ENCODE results near the gene HNRNPH2. TPM values are rescaled to one million over a fixed set of nuclear protein-coding genes. Genes with fewer than 3 reads are reported as not detected.

HNRNPH2 gene
- total and polyA plus RNA-seq, 3 experiments from 2014 or later: 21.3 to 78.7 (median 22.0) TPM

DNA sequence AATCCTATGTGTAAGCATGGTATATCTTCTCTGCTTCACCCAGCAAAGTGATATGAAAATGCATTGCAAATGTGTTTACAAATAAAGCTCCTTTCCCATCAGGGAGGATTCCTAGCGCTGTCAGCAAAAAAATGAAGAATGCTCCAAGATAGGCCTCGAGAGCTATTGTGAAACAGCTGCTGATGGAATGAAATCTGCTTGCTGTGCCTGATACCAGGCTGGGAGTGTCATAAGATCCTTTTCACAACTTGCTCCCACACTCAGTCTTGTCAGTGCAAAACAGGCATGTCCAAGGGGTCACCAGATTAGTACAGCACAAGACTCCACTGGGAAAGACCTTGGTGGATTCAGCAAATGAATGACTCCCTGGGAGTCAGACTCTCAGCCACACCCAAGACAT is 34.1 kb downstream of the HNRNPH2 start:
- Histone ChIP-seq H3K27ac (ENCODE audit: low read depth, low read length) (no peak overlapping the region), H3K36me3 (ENCODE audit: insufficient read depth, low read length) (no peaks in the 10 kb centered on the region), H3K27me3 (ENCODE audit: insufficient read depth, low read length, poor library complexity, severe bottlenecking) (no peaks in the 10 kb centered on the region), H3K4me1 (ENCODE audit: insufficient read depth, low read length) (no peaks in the 10 kb centered on the region), H3K4me3 (ENCODE audit: low read length) (no peak overlapping the region), H3K9me3 (ENCODE audit: low read length) (no peaks in the 10 kb centered on the region)
- H3K9me3 Mint-ChIP-seq: peaks cover 0 to 2% (median 0%) of the 10 kb centered on the region in 5 donors
- DNase-seq: no peak
- POLR2A ChIA-PET: no interaction called here
- H3K36me3 Mint-ChIP-seq: peaks cover 8 to 53% (median 10%) of the 10 kb centered on the region in 3 donors
- H3K4me1 Mint-ChIP-seq: no peaks in the 10 kb centered on the region
- CTCF ChIA-PET: no interaction called here
- peaks cover 0 to 3% of the 10 kb centered on the region in 2 donors for H3K27me3 Mint-ChIP-seq
- no peak overlapping the region for H3K27ac Mint-ChIP-seq
- no peak overlapping the region for H3K4me3 Mint-ChIP-seq

DNA sequence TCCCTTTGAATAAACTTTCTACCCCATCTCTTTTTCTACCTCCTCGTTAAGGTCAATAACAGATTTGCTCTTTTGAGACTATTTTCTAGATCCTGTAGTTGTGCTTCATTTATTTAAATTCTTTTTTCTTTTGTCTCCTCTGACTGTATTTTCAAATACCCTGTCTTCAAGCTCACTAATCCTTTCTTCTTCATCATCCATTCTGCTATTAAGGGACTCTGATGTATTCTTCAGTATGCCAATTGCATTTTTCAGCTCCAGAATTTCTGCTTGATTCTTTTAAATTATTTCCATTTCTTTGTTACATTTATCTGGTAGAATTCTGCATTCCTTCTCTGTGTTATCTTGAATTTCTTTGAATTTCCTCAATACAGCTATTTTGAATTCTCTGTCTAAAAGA is 41.3 kb downstream of the HNRNPH2 start:
- no peak for DNase-seq

DNA sequence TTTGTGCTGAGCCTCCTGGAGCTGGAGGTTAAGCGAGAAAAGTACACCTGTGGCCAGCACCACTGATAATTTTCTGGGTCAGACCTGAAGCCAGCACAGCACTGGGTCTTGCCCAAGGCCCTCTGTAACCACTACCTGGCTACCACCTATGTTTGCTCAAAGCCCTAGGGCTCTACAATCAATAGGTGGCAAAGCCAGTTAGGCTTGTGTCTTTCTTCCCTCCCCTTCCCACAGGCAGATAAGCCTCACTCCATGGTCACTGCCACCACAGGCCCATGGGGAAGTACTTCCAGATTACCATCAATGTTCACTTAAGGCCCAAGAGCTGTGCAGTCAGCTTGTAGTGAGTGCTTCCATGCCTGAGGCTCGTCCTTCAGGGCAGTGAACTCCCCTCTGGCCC is 42.1 kb downstream of the HNRNPH2 start:
- H3K27me3 Mint-ChIP-seq: peaks cover 0 to 3% of the 10 kb centered on the region in 2 donors
- no peaks in the 10 kb centered on the region for H3K4me1 Mint-ChIP-seq
- Histone ChIP-seq H3K36me3 (ENCODE audit: insufficient read depth, low read length) (no peaks in the 10 kb centered on the region), H3K9me3 (ENCODE audit: low read length) (no peaks in the 10 kb centered on the region), H3K27me3 (ENCODE audit: insufficient read depth, low read length, poor library complexity, severe bottlenecking) (no peaks in the 10 kb centered on the region), H3K27ac (ENCODE audit: low read depth, low read length) (no peak overlapping the region), H3K4me1 (ENCODE audit: insufficient read depth, low read length) (no peaks in the 10 kb centered on the region), H3K4me3 (ENCODE audit: low read length) (no peak overlapping the region)
- H3K27ac Mint-ChIP-seq: no peak overlapping the region
- H3K4me3 Mint-ChIP-seq: no peak overlapping the region
- ChIA-PET CTCF (no interaction called here), POLR2A (no interaction called here)
- no peaks in the 10 kb centered on the region for H3K9me3 Mint-ChIP-seq
- DNase-seq: no peak
- H3K36me3 Mint-ChIP-seq: peaks cover 7 to 50% (median 12%) of the 10 kb centered on the region in 3 donors

More for the DNA sequence above, 41.3 kb downstream of the HNRNPH2 start:
- Histone ChIP-seq H3K4me1 (ENCODE audit: insufficient read depth, low read length) (no peaks in the 10 kb centered on the region), H3K36me3 (ENCODE audit: insufficient read depth, low read length) (no peaks in the 10 kb centered on the region), H3K4me3 (ENCODE audit: low read length) (no peak overlapping the region), H3K27ac (ENCODE audit: low read depth, low read length) (no peak overlapping the region), H3K9me3 (ENCODE audit: low read length) (no peaks in the 10 kb centered on the region), H3K27me3 (ENCODE audit: insufficient read depth, low read length, poor library complexity, severe bottlenecking) (no peaks in the 10 kb centered on the region)
- no peaks in the 10 kb centered on the region for H3K4me1 Mint-ChIP-seq
- H3K4me3 Mint-ChIP-seq: no peak overlapping the region
- no peaks in the 10 kb centered on the region for H3K9me3 Mint-ChIP-seq
- H3K27me3 Mint-ChIP-seq: peaks cover 0 to 3% of the 10 kb centered on the region in 2 donors
- H3K36me3 Mint-ChIP-seq: peaks cover 6 to 48% (median 12%) of the 10 kb centered on the region in 3 donors
- ChIA-PET POLR2A (no interaction called here), CTCF (no interaction called here)
- H3K27ac Mint-ChIP-seq: no peak overlapping the region

DNA sequence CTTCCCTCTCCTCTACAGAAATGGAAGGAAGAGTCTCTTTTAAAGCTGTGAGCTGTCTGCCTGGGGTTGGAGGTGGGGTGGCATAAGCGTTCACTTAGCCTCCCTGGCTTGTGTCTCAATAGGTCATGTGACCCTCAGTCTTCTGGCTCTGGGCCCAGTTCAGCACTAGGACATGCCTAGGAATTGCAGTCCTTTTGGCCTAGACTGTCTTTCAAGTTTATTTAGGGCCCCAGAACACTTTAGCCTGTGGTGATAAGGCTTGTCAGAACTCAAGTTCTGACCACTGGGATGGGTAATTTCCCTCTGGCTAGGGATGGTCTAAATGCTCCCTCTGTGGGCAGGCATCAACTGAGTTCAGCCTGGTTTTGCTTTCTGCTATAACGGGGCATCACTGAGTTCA is 42.9 kb downstream of the HNRNPH2 start:
- H3K4me3 Mint-ChIP-seq: no peak overlapping the region
- H3K36me3 ChIP-seq (ENCODE audit: insufficient read depth, low read length): no peaks in the 10 kb centered on the region
- POLR2A ChIA-PET: no interaction called here
- no peaks in the 10 kb centered on the region for H3K4me1 ChIP-seq (ENCODE audit: insufficient read depth, low read length)
- H3K27ac Mint-ChIP-seq: no peak overlapping the region
- H3K4me1 Mint-ChIP-seq: no peaks in the 10 kb centered on the region
- H3K36me3 Mint-ChIP-seq: peaks cover 7 to 49% (median 16%) of the 10 kb centered on the region in 3 donors
- peaks cover 0 to 3% of the 10 kb centered on the region in 2 donors for H3K27me3 Mint-ChIP-seq
- no peak for DNase-seq
- H3K9me3 Mint-ChIP-seq: no peaks in the 10 kb centered on the region
- H3K9me3 ChIP-seq (ENCODE audit: low read length): no peaks in the 10 kb centered on the region
- H3K27me3 ChIP-seq (ENCODE audit: insufficient read depth, low read length, poor library complexity, severe bottlenecking): no peaks in the 10 kb centered on the region
- CTCF ChIA-PET: no interaction called here
- no peak overlapping the region for H3K4me3 ChIP-seq (ENCODE audit: low read length)
- H3K27ac ChIP-seq (ENCODE audit: low read depth, low read length): no peak overlapping the region

DNA sequence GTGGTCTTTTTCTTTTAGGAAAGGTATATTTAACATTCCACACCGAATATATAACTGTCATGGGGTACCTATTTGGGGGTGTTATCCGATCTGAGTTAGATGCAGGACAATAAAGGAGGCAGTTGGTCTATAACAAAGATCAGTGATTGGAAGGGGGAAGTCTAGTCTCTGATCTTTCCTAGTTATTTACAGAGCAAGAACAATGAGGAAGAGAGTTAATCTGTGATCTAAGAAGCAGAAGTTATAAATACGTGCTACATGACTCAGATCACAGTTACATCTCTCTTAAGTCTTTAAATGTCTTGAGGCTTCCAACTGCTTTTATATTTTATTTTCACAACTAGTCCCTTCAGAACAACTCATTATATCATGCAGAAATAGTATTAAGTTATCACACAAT is 44.0 kb downstream of the HNRNPH2 start:
- H3K9me3 ChIP-seq (ENCODE audit: low read length): no peaks in the 10 kb centered on the region
- Mint-ChIP-seq H3K27ac (no peak overlapping the region), H3K27me3 (peaks cover 0 to 3% of the 10 kb centered on the region in 2 donors), H3K4me3 (no peak overlapping the region), H3K4me1 (no peaks in the 10 kb centered on the region), H3K36me3 (peaks cover 7 to 44% (median 16%) of the 10 kb centered on the region in 3 donors), H3K9me3 (no peaks in the 10 kb centered on the region)
- CTCF ChIA-PET: no interaction called here
- H3K36me3 ChIP-seq (ENCODE audit: insufficient read depth, low read length): no peaks in the 10 kb centered on the region
- DNase-seq: no peak
- no peaks in the 10 kb centered on the region for H3K27me3 ChIP-seq (ENCODE audit: insufficient read depth, low read length, poor library complexity, severe bottlenecking)
- no peak overlapping the region for H3K27ac ChIP-seq (ENCODE audit: low read depth, low read length)
- H3K4me1 ChIP-seq (ENCODE audit: insufficient read depth, low read length): no peaks in the 10 kb centered on the region
- POLR2A ChIA-PET: no interaction called here
- no peak overlapping the region for H3K4me3 ChIP-seq (ENCODE audit: low read length)

DNA sequence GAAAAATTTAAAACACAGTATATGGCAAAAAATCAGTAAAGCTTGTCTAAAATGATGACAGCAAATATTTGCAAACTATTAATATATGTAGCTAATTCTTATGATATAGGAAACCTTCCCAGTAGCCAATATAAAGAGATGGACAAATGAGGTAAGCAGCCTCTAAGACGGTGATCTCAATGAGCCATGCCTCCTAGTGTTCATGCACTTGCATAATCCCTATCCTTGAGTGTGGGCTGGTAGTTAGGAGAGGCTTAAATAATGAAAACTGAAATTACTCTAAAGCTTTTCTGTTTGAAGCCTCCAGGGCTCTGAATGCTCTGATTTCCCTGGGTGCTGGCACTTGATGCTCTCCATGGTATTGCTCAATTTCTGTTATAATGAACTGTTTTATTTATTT is 52.6 kb downstream of the HNRNPH2 start:
- Histone ChIP-seq H3K4me1 (ENCODE audit: insufficient read depth, low read length) (no peaks in the 10 kb centered on the region), H3K4me3 (ENCODE audit: low read length) (no peak overlapping the region), H3K27me3 (ENCODE audit: insufficient read depth, low read length, poor library complexity, severe bottlenecking) (no peaks in the 10 kb centered on the region), H3K27ac (ENCODE audit: low read depth, low read length) (no peak overlapping the region), H3K36me3 (ENCODE audit: insufficient read depth, low read length) (no peaks in the 10 kb centered on the region), H3K9me3 (ENCODE audit: low read length) (no peaks in the 10 kb centered on the region)
- POLR2A ChIA-PET: no interaction called here
- H3K27ac Mint-ChIP-seq: no peak overlapping the region
- H3K9me3 Mint-ChIP-seq: no peaks in the 10 kb centered on the region
- H3K36me3 Mint-ChIP-seq: peaks cover 2 to 12% (median 3%) of the 10 kb centered on the region in 3 donors
- CTCF ChIA-PET: no interaction called here
- no peak overlapping the region for H3K4me3 Mint-ChIP-seq
- peaks cover 0 to 6% of the 10 kb centered on the region in 2 donors for H3K27me3 Mint-ChIP-seq
- H3K4me1 Mint-ChIP-seq: no peaks in the 10 kb centered on the region
- no peak for DNase-seq

DNA sequence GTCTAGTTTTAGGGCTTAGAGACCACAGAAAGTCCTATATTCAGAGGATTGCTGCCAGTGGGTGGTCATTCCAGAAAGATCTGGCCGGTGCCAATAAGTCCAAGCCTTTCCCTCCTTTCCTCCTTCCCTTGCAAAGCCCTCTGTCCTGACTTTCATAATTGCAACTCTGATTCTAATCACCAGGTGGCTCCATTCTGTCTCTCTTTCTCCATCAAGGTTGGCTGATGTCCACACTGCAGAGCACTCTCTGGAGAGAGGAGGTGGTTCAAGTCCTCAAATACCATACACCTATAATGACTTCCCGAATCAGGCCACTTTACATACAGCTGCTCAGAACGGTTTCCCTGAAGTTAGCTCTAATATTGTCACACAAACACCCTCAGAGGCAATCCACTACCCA is 54.9 kb downstream of the HNRNPH2 start:
- Mint-ChIP-seq H3K27ac (no peak overlapping the region), H3K4me3 (no peak overlapping the region), H3K4me1 (no peaks in the 10 kb centered on the region), H3K36me3 (peaks cover 3 to 12% (median 6%) of the 10 kb centered on the region in 3 donors), H3K27me3 (peaks cover 0 to 3% of the 10 kb centered on the region in 2 donors), H3K9me3 (peaks cover 0 to under 1% (median 0%) of the 10 kb centered on the region in 5 donors)
- DNase-seq: no peak
- no peaks in the 10 kb centered on the region for H3K36me3 ChIP-seq (ENCODE audit: insufficient read depth, low read length)
- ChIA-PET CTCF (no interaction called here), POLR2A (no interaction called here)
- H3K27me3 ChIP-seq (ENCODE audit: insufficient read depth, low read length, poor library complexity, severe bottlenecking): no peaks in the 10 kb centered on the region
- no peaks in the 10 kb centered on the region for H3K4me1 ChIP-seq (ENCODE audit: insufficient read depth, low read length)
- no peaks in the 10 kb centered on the region for H3K9me3 ChIP-seq (ENCODE audit: low read length)
- no peak overlapping the region for H3K27ac ChIP-seq (ENCODE audit: low read depth, low read length)
- H3K4me3 ChIP-seq (ENCODE audit: low read length): no peak overlapping the region

Data from CD8-positive, alpha-beta memory T cell (primary cell).